SK-N-SH treated with all-trans-retinoic acid at 6 μM for 48 hours (cell line): Measurements from ENCODE around the gene KPNA6.

Experiments
- ATAC-seq: fragments of 200-7000 bp; cut with Tn5 transposase; 3 replicates; pipeline ENCODE4 v1.9.1; 2020; ENCODE audit warnings: mild to moderate bottlenecking, moderate library complexity
- ARNTL ChIP-seq: fragments of 450-650 bp; formaldehyde crosslinking; IDR thresholded peaks from 2 replicates; pipeline ENCODE4 v1.5.0; 2020; ENCODE audit warnings: low read depth, mild to moderate bottlenecking, moderate library complexity, borderline replicate concordance
- BACH2 ChIP-seq: fragments of 250-450 bp; sonication (Bioruptor Pico); IDR thresholded peaks from 2 replicates; pipeline ENCODE4 v1.9.0; 2021; ENCODE audit warnings: mild to moderate bottlenecking, borderline replicate concordance
- ESRRG ChIP-seq: fragments of 250-450 bp; sonication (Bioruptor Pico); IDR thresholded peaks from 2 replicates; pipeline ENCODE4 v1.6.1; 2021; ENCODE audit warnings: mild to moderate bottlenecking
- GLIS3 ChIP-seq: fragments of 250-450 bp; sonication (Bioruptor Pico); IDR thresholded peaks from 2 replicates; pipeline ENCODE4 v1.5.0; 2020; ENCODE audit warnings: mild to moderate bottlenecking, moderate library complexity
- OSR1 ChIP-seq: fragments of 250-450 bp; sonication (Bioruptor Pico); IDR thresholded peaks from 2 replicates; pipeline ENCODE4 v1.8.0; 2022; ENCODE audit warnings: moderate library complexity, mild to moderate bottlenecking, inconsistent platforms
- PPARA ChIP-seq: fragments of 250-450 bp; sonication (Bioruptor Pico); IDR thresholded peaks from 2 replicates; pipeline ENCODE4 v1.5.0; 2020; ENCODE audit warnings: mild to moderate bottlenecking, borderline replicate concordance
- RARB ChIP-seq: fragments of 250-450 bp; sonication (Bioruptor Pico); IDR thresholded peaks from 2 replicates; pipeline ENCODE4 v1.8.0; 2021; ENCODE audit warnings: mild to moderate bottlenecking, moderate library complexity
- SNAI2 ChIP-seq: fragments of 250-450 bp; sonication (Bioruptor Pico); IDR thresholded peaks from 2 replicates; pipeline ENCODE4 v1.5.0; 2020; ENCODE audit warnings: mild to moderate bottlenecking, moderate library complexity
- TCF4 ChIP-seq: fragments of 250-450 bp; sonication (Bioruptor Pico); IDR thresholded peaks from 2 replicates; pipeline ENCODE4 v1.8.0; 2021; ENCODE audit warnings: mild to moderate bottlenecking, moderate library complexity, borderline replicate concordance
- TOX ChIP-seq: fragments of 250-450 bp; sonication (Bioruptor Pico); IDR thresholded peaks from 2 replicates; pipeline ENCODE4 v1.8.0; 2021; ENCODE audit warnings: mild to moderate bottlenecking, moderate library complexity, borderline replicate concordance
- ZFP3 ChIP-seq: fragments of 250-450 bp; sonication (Bioruptor Pico); IDR thresholded peaks from 2 replicates; pipeline ENCODE4 v1.5.0; 2020; ENCODE audit warnings: mild to moderate bottlenecking, moderate library complexity
- ZFP30 ChIP-seq: fragments of 450-650 bp; formaldehyde crosslinking; IDR thresholded peaks from 2 replicates; pipeline ENCODE4 v1.5.0; 2022; ENCODE audit warnings: mild to moderate bottlenecking, moderate library complexity
- ZNF565 ChIP-seq: fragments of 450-650 bp; formaldehyde crosslinking; conservative IDR thresholded peaks from 2 replicates; pipeline ENCODE4 v1.5.0; 2020; ENCODE audit warnings: low read depth, mild to moderate bottlenecking, moderate library complexity
- ZNF70 ChIP-seq: fragments of 450-650 bp; formaldehyde crosslinking; IDR thresholded peaks from 2 replicates; pipeline ENCODE4 v1.5.0; 2020; ENCODE audit warnings: mild to moderate bottlenecking, moderate library complexity
- ZNF8 ChIP-seq: fragments of 450-650 bp; formaldehyde crosslinking; IDR thresholded peaks from 2 replicates; pipeline ENCODE4 v1.5.0; 2020; ENCODE audit warnings: mild to moderate bottlenecking, moderate library complexity
- TF ChIP-seq, protein P1 (sequence below): fragments of 250-450 bp; sonication (Bioruptor Pico); IDR thresholded peaks from 2 replicates; pipeline ENCODE4 v1.8.0; 2020; ENCODE audit warnings: mild to moderate bottlenecking, moderate library complexity, borderline replicate concordance
- TF ChIP-seq, protein P2 (sequence below): fragments of 250-450 bp; sonication (Bioruptor Pico); IDR thresholded peaks from 2 replicates; pipeline ENCODE4 v1.5.1; 2021; ENCODE audit warnings: mild to moderate bottlenecking, moderate library complexity
- TF ChIP-seq, protein P3 (sequence below): fragments of 250-450 bp; sonication (Bioruptor Pico); IDR thresholded peaks from 2 replicates; pipeline ENCODE4 v1.5.1; 2020; ENCODE audit warnings: low read depth, mild to moderate bottlenecking, moderate library complexity
- TF ChIP-seq, protein P4 (sequence below): fragments of 250-450 bp; sonication (Bioruptor Pico); IDR thresholded peaks from 2 replicates; pipeline ENCODE4 v1.5.0; 2020; ENCODE audit warnings: mild to moderate bottlenecking, moderate library complexity
- TF ChIP-seq, protein P5 (sequence below): fragments of 250-450 bp; sonication (Bioruptor Pico); IDR thresholded peaks from 2 replicates; pipeline ENCODE4 v1.8.0; 2021; ENCODE audit warnings: low read depth, mild to moderate bottlenecking, moderate library complexity, borderline replicate concordance

Gene KPNA6

DNA sequence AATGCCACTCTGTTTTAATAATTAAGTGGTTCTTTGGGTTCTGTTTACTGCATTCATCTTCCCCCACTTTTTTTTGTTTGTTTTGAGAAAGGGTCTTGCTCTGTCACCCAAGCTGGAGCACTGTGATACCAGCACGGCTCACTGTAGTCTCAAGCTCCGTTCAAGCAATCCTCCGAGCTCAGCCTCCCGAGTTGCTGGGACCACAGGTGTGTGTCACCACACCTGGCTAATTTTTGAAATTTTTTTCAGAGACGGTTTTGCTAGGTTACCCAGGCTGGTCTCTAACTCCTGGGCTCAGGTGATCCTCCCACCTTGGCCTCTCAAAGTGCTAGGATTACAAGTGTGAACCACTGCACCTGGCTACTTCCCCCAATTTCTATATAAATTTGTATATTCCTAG, 29.3 kb downstream of the KPNA6 start:
- no peak for ATAC-seq
- no peak for TF ChIP-seq SNAI2 (CRISPR knock-in tag)
- TF ChIP-seq, protein P1, sequence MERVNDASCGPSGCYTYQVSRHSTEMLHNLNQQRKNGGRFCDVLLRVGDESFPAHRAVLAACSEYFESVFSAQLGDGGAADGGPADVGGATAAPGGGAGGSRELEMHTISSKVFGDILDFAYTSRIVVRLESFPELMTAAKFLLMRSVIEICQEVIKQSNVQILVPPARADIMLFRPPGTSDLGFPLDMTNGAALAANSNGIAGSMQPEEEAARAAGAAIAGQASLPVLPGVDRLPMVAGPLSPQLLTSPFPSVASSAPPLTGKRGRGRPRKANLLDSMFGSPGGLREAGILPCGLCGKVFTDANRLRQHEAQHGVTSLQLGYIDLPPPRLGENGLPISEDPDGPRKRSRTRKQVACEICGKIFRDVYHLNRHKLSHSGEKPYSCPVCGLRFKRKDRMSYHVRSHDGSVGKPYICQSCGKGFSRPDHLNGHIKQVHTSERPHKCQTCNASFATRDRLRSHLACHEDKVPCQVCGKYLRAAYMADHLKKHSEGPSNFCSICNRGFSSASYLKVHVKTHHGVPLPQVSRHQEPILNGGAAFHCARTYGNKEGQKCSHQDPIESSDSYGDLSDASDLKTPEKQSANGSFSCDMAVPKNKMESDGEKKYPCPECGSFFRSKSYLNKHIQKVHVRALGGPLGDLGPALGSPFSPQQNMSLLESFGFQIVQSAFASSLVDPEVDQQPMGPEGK (CRISPR knock-in tag), result no peak
- no peak for TF ChIP-seq ESRRG (CRISPR knock-in tag)
- no peak for TF ChIP-seq TCF4 (CRISPR knock-in tag)
- no peak for TF ChIP-seq TOX (CRISPR knock-in tag)
- TF ChIP-seq, protein P2, sequence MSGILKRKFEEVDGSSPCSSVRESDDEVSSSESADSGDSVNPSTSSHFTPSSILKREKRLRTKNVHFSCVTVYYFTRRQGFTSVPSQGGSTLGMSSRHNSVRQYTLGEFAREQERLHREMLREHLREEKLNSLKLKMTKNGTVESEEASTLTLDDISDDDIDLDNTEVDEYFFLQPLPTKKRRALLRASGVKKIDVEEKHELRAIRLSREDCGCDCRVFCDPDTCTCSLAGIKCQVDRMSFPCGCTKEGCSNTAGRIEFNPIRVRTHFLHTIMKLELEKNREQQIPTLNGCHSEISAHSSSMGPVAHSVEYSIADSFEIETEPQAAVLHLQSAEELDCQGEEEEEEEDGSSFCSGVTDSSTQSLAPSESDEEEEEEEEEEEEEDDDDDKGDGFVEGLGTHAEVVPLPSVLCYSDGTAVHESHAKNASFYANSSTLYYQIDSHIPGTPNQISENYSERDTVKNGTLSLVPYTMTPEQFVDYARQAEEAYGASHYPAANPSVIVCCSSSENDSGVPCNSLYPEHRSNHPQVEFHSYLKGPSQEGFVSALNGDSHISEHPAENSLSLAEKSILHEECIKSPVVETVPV (CRISPR knock-in tag), result no peak
- no peak for TF ChIP-seq ZNF565
- no peak for TF ChIP-seq OSR1 (CRISPR knock-in tag)

DNA sequence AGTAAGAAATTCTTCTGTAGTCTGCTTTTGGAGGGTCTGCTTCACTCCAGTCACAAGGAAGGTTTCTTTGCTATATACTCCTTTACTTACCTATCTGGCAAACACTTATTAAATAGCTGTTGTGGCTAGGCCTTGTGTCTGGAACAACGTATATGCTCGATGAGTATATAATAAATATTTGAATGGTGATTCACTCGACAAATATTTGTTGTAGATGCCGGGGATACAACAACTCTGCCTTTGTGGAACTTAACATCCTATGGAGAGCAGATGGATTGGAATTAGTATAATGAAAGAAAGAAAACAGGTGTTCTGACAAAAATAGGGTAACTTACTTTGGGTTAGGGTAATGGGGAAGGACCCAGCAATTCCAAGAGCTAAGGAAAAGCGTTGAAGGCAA, 31.1 kb downstream of the KPNA6 start:
- peak; percentile 74 for ATAC-seq
- TF ChIP-seq ZNF565 (no peak), ARNTL (CRISPR knock-in tag) (no peak), BACH2 (CRISPR knock-in tag) (no peak), TOX (CRISPR knock-in tag) (no peak), ZNF70 (no peak), PPARA (CRISPR knock-in tag) (no peak), ZFP3 (CRISPR knock-in tag) (no peak), ZNF8 (CRISPR knock-in tag) (no peak), ESRRG (CRISPR knock-in tag) (no peak), OSR1 (CRISPR knock-in tag) (no peak), ZFP30 (CRISPR knock-in tag) (no peak)
- TF ChIP-seq, protein P3, sequence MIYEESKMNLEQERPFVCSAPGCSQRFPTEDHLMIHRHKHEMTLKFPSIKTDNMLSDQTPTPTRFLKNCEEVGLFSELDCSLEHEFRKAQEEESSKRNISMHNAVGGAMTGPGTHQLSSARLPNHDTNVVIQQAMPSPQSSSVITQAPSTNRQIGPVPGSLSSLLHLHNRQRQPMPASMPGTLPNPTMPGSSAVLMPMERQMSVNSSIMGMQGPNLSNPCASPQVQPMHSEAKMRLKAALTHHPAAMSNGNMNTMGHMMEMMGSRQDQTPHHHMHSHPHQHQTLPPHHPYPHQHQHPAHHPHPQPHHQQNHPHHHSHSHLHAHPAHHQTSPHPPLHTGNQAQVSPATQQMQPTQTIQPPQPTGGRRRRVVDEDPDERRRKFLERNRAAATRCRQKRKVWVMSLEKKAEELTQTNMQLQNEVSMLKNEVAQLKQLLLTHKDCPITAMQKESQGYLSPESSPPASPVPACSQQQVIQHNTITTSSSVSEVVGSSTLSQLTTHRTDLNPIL (CRISPR knock-in tag), result no peak
- TF ChIP-seq, protein P4, sequence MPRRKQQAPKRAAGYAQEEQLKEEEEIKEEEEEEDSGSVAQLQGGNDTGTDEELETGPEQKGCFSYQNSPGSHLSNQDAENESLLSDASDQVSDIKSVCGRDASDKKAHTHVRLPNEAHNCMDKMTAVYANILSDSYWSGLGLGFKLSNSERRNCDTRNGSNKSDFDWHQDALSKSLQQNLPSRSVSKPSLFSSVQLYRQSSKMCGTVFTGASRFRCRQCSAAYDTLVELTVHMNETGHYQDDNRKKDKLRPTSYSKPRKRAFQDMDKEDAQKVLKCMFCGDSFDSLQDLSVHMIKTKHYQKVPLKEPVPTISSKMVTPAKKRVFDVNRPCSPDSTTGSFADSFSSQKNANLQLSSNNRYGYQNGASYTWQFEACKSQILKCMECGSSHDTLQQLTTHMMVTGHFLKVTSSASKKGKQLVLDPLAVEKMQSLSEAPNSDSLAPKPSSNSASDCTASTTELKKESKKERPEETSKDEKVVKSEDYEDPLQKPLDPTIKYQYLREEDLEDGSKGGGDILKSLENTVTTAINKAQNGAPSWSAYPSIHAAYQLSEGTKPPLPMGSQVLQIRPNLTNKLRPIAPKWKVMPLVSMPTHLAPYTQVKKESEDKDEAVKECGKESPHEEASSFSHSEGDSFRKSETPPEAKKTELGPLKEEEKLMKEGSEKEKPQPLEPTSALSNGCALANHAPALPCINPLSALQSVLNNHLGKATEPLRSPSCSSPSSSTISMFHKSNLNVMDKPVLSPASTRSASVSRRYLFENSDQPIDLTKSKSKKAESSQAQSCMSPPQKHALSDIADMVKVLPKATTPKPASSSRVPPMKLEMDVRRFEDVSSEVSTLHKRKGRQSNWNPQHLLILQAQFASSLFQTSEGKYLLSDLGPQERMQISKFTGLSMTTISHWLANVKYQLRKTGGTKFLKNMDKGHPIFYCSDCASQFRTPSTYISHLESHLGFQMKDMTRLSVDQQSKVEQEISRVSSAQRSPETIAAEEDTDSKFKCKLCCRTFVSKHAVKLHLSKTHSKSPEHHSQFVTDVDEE (CRISPR knock-in tag), result no peak
- TF ChIP-seq, protein P2 (CRISPR knock-in tag), result no peak
- TF ChIP-seq, all 23 proteins: peak for 0

DNA sequence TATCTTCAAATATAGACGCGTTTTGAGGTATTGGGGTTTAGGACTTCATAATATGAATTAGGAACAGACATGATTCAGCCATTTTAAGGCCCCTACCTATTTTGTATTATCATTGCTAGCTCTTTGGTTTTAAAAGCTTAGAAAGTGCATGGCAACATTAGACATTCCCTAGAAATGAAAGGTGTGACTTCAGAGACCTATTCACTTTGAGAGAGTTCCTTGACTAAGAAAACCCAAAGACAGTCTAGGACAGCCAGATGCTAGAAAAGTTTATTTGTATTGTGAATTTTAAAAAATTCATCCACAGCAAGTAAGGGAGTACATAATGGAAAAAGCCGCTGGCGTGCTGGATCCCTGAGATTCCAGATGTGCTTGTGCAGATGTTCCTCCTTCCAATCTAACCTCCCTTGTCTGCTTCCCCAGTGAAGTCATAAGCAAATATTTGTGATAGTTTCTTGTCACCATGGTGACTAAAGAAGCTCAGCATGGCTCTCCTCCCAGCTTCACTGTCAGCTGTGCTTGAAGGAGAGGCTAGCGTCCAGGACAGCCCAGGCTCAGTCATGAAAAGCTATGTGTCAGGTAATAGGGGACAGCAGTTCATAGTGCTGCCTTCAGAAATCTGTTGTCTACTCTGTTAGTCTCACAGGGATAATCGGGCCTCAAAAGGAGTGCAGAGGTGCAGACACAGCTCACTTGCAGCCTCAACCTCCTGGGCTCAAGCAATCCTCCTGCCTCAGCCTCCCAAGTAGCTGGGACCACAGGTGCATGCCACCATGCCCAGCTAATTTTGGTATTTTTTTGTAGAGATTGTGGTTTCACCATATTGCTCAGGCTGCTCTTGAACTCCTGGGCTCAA, 34.8 kb downstream of the KPNA6 start:
- peak; percentile 80 for ATAC-seq
- TF ChIP-seq ARNTL (CRISPR knock-in tag) (no peak), ZNF8 (CRISPR knock-in tag) (no peak), ZFP30 (CRISPR knock-in tag) (no peak), RARB (no peak), ESRRG (CRISPR knock-in tag) (no peak), PPARA (CRISPR knock-in tag) (no peak), ZNF565 (no peak), GLIS3 (CRISPR knock-in tag) (no peak)
- TF ChIP-seq, protein P5, sequence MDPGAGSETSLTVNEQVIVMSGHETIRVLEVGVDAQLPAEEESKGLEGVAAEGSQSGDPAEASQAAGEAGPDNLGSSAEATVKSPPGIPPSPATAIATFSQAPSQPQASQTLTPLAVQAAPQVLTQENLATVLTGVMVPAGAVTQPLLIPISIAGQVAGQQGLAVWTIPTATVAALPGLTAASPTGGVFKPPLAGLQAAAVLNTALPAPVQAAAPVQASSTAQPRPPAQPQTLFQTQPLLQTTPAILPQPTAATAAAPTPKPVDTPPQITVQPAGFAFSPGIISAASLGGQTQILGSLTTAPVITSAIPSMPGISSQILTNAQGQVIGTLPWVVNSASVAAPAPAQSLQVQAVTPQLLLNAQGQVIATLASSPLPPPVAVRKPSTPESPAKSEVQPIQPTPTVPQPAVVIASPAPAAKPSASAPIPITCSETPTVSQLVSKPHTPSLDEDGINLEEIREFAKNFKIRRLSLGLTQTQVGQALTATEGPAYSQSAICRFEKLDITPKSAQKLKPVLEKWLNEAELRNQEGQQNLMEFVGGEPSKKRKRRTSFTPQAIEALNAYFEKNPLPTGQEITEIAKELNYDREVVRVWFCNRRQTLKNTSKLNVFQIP, result no peak
- TF ChIP-seq, protein P3 (CRISPR knock-in tag), result no peak
- TF ChIP-seq, protein P4 (CRISPR knock-in tag), result no peak
